Measurements from ENCODE around the gene THY1.
"Not testable (repeated sequence)": the region's sequence is repeated elsewhere in the genome, so short reads cannot be mapped to it uniquely, and the experiment has no call there.

The THY1 gene

GRCh38 chr11:119384332-119384731, 38.6 kb downstream of the THY1 start:
- Histone ChIP-seq H3K27ac (ENCODE audit: low read depth, low read length) (no peak overlapping the region), H3K27me3 (ENCODE audit: control insufficient read depth, low read length) (peaks cover 6% of the 10 kb centered on the region; the same call in 1 of the 2 replicates), H3K4me1 (ENCODE audit: control insufficient read depth, low read length) (peaks cover 23% of the 10 kb centered on the region)

GRCh38 chr11:119382513-119382912, 40.5 kb downstream of the THY1 start:
- peaks cover 35% of the 10 kb centered on the region for H3K4me1 ChIP-seq (ENCODE audit: control insufficient read depth, low read length)
- H3K9me2 ChIP-seq (replicated peaks; ENCODE audit: control insufficient read depth, low read length); H3F3A ChIP-seq (ENCODE audit: control insufficient read depth, insufficient read depth); H3K79me2 ChIP-seq (ENCODE audit: control insufficient read depth, low read length); H4K20me1 ChIP-seq (ENCODE audit: control insufficient read depth, insufficient read depth, low read depth, low read length); H3K9me3 ChIP-seq (ENCODE audit: control insufficient read depth, insufficient read depth, low read length); H3K27ac ChIP-seq (ENCODE audit: low read depth, low read length); H3K36me3 ChIP-seq (ENCODE audit: control insufficient read depth, low read length); H3K27me3 ChIP-seq (ENCODE audit: control insufficient read depth, low read length): not testable (repeated sequence)
- peak overlapping the region; percentile 95 for H3K4me2 ChIP-seq (ENCODE audit: low read length)
- peak overlapping the region; percentile 84 for H3K4me3 ChIP-seq (ENCODE audit: low read length)

More at GRCh38 chr11:119384332-119384731, 38.6 kb downstream of the THY1 start:
- Histone ChIP-seq H3K4me2 (ENCODE audit: low read length) (no peak overlapping the region), H3K9me2 (replicated peaks; ENCODE audit: control insufficient read depth, low read length) (no peaks in the 10 kb centered on the region), H3K9me3 (ENCODE audit: control insufficient read depth, insufficient read depth, low read length) (no peaks in the 10 kb centered on the region), H3F3A (ENCODE audit: control insufficient read depth, insufficient read depth) (peaks cover 3% of the 10 kb centered on the region; the same call in 1 of the 2 replicates), H3K79me2 (ENCODE audit: control insufficient read depth, low read length) (no peaks in the 10 kb centered on the region), H3K4me3 (ENCODE audit: low read length) (no peak overlapping the region), H4K20me1 (ENCODE audit: control insufficient read depth, insufficient read depth, low read depth, low read length) (no peaks in the 10 kb centered on the region), H3K36me3 (ENCODE audit: control insufficient read depth, low read length) (no peaks in the 10 kb centered on the region)
- TF ChIP-seq EZH2phosphoT487 (IDR thresholded peaks at IDR 0.05; ENCODE audit: borderline replicate concordance, low read length) = no peak

GRCh38 chr11:119382101-119382500, 40.9 kb downstream of the THY1 start:
- Histone ChIP-seq H3F3A (ENCODE audit: control insufficient read depth, insufficient read depth) (peaks cover 5% of the 10 kb centered on the region; the same call in 1 of the 2 replicates), H3K9me3 (ENCODE audit: control insufficient read depth, insufficient read depth, low read length) (no peaks in the 10 kb centered on the region), H3K4me2 (ENCODE audit: low read length) (peak overlapping the region; percentile 95), H3K27me3 (ENCODE audit: control insufficient read depth, low read length) (peaks cover 6% of the 10 kb centered on the region; the same call in 1 of the 2 replicates), H4K20me1 (ENCODE audit: control insufficient read depth, insufficient read depth, low read depth, low read length) (no peaks in the 10 kb centered on the region), H3K9me2 (replicated peaks; ENCODE audit: control insufficient read depth, low read length) (no peaks in the 10 kb centered on the region), H3K36me3 (ENCODE audit: control insufficient read depth, low read length) (no peaks in the 10 kb centered on the region), H3K27ac (ENCODE audit: low read depth, low read length) (no peak overlapping the region), H3K79me2 (ENCODE audit: control insufficient read depth, low read length) (no peaks in the 10 kb centered on the region), H3K4me3 (ENCODE audit: low read length) (peak overlapping the region; percentile 84), H3K4me1 (ENCODE audit: control insufficient read depth, low read length) (peaks cover 39% of the 10 kb centered on the region)
- TF ChIP-seq EZH2phosphoT487 (IDR thresholded peaks at IDR 0.05; ENCODE audit: borderline replicate concordance, low read length) (no peak), CTCF (IDR thresholded peaks at IDR 0.05; ENCODE audit: low read depth, low read length, poor library complexity, severe bottlenecking) (no peak)

GRCh38 chr11:119381181-119381988, 41.6 kb downstream of the THY1 start, which contains the start of gene USP2:
USP2 (minus strand) TSS chr11:119381690; CDS start chr11:119373480, 8,210 bp downstream.
- H3K4me2 ChIP-seq (ENCODE audit: low read length) = peak within 1 kb of the TSS; percentile 95
- H3K79me2 ChIP-seq (ENCODE audit: control insufficient read depth, low read length) = no peaks in the 10 kb centered on the region
- H4K20me1 ChIP-seq (ENCODE audit: control insufficient read depth, insufficient read depth, low read depth, low read length) = no peaks in the 10 kb centered on the region
- TF ChIP-seq EZH2phosphoT487 (IDR thresholded peaks at IDR 0.05; ENCODE audit: borderline replicate concordance, low read length) (no peak), CTCF (IDR thresholded peaks at IDR 0.05; ENCODE audit: low read depth, low read length, poor library complexity, severe bottlenecking) (peak; percentile 95)
- H3K36me3 ChIP-seq (ENCODE audit: control insufficient read depth, low read length) = no peaks in the 10 kb centered on the region
- H3K27me3 ChIP-seq (ENCODE audit: control insufficient read depth, low read length) = peaks cover 6% of the 10 kb centered on the region; the same call in 1 of the 2 replicates
- no peak within 1 kb of the TSS for H3K27ac ChIP-seq (ENCODE audit: low read depth, low read length)
- no peaks in the 10 kb centered on the region for H3K9me2 ChIP-seq (replicated peaks; ENCODE audit: control insufficient read depth, low read length)
- H3F3A ChIP-seq (ENCODE audit: control insufficient read depth, insufficient read depth) = peaks cover 5% of the 10 kb centered on the region; the same call in 1 of the 2 replicates
- H3K4me1 ChIP-seq (ENCODE audit: control insufficient read depth, low read length) = peaks cover 44% of the 10 kb centered on the region
- H3K4me3 ChIP-seq (ENCODE audit: low read length) = peak within 1 kb of the TSS; percentile 84
- no peaks in the 10 kb centered on the region for H3K9me3 ChIP-seq (ENCODE audit: control insufficient read depth, insufficient read depth, low read length)

Data from DOHH2 (cell line).